A172 (cell line): Measurements from ENCODE around the gene EXOC4. TPM values are rescaled to one million over a fixed set of nuclear protein-coding genes. Genes with fewer than 3 reads are reported as not detected.

Experiments used
- DNase-seq: peaks from one replicate; pipeline ENCODE4 v3.0.0-alpha.2; 2015; ENCODE audit warnings: low spot score
- total RNA-seq: library from RNA; depleted of rRNA; stranded (reverse); fragments of >200 nt; shearing (Covaris generic); gene quantifications from 2 replicates; pipeline ENCODE4 v1.2.3, GENCODE V29; 2014

Gene EXOC4
- total RNA-seq, 1 experiment from 2014 or later = 37.4 TPM

GRCh38 chr7:134024739-134025138 lies 771.9 kb downstream of the EXOC4 start:
- no peak for DNase-seq

- DNase-seq = no peak
These were observed 776.0 kb downstream of the EXOC4 start for GRCh38 chr7:134028853-134029252.

- no peak for DNase-seq
These were observed 776.9 kb downstream of the EXOC4 start for GRCh38 chr7:134029743-134030142.

GRCh38 chr7:134030460-134030865 lies 777.6 kb downstream of the EXOC4 start:
- DNase-seq = no peak

- no peak for DNase-seq
These were observed 779.1 kb downstream of the EXOC4 start for GRCh38 chr7:134031835-134032617.

GRCh38 chr7:134034652-134035051 lies 781.8 kb downstream of the EXOC4 start:
- no peak for DNase-seq

- no peak for DNase-seq
These were observed 785.1 kb downstream of the EXOC4 start for GRCh38 chr7:134037991-134038390.

GRCh38 chr7:134040988-134041387 lies 788.1 kb downstream of the EXOC4 start:
- no peak for DNase-seq

GRCh38 chr7:134041477-134041876 lies 788.6 kb downstream of the EXOC4 start:
- no peak for DNase-seq

- no peak for DNase-seq
These were observed 789.4 kb downstream of the EXOC4 start for GRCh38 chr7:134042307-134042706.

GRCh38 chr7:134044682-134045081 lies 791.8 kb downstream of the EXOC4 start:
- no peak for DNase-seq

GRCh38 chr7:134045716-134046115 lies 792.8 kb downstream of the EXOC4 start:
- DNase-seq = no peak

GRCh38 chr7:134046594-134047128 lies 793.8 kb downstream of the EXOC4 start:
- no peak for DNase-seq

- DNase-seq = no peak
These were observed 794.8 kb downstream of the EXOC4 start for GRCh38 chr7:134047675-134048074.

- no peak for DNase-seq
These were observed 795.3 kb downstream of the EXOC4 start for GRCh38 chr7:134048166-134048565.

GRCh38 chr7:134051020-134051419 lies 798.1 kb downstream of the EXOC4 start:
- no peak for DNase-seq

- no peak for DNase-seq
These were observed 803.9 kb downstream of the EXOC4 start for GRCh38 chr7:134056816-134057215.

- no peak for DNase-seq
These were observed 805.6 kb downstream of the EXOC4 start for GRCh38 chr7:134058521-134058920.

GRCh38 chr7:134058980-134059379 lies 806.1 kb downstream of the EXOC4 start:
- DNase-seq = no peak

- no peak for DNase-seq
These were observed 807.0 kb downstream of the EXOC4 start for GRCh38 chr7:134059921-134060320.

- no peak for DNase-seq
These were observed 808.0 kb downstream of the EXOC4 start for GRCh38 chr7:134060874-134061273.

GRCh38 chr7:134062460-134062859 lies 809.6 kb downstream of the EXOC4 start:
- no peak for DNase-seq

GRCh38 chr7:134065415-134065814 lies 812.5 kb downstream of the EXOC4 start:
- no peak for DNase-seq

GRCh38 chr7:134067164-134067563 lies 814.3 kb downstream of the EXOC4 start:
- DNase-seq = no peak
